ENCODE results near the gene CLEC18A. TPM values are rescaled to one million over a fixed set of nuclear protein-coding genes. Genes with fewer than 3 reads are reported as not detected.
"Not testable (repeated sequence)": the region's sequence is repeated elsewhere in the genome, so short reads cannot be mapped to it uniquely, and the experiment has no call there.

The CLEC18A gene
- total RNA-seq, 1 experiment from 2014 or later: 0.12 TPM

DNA sequence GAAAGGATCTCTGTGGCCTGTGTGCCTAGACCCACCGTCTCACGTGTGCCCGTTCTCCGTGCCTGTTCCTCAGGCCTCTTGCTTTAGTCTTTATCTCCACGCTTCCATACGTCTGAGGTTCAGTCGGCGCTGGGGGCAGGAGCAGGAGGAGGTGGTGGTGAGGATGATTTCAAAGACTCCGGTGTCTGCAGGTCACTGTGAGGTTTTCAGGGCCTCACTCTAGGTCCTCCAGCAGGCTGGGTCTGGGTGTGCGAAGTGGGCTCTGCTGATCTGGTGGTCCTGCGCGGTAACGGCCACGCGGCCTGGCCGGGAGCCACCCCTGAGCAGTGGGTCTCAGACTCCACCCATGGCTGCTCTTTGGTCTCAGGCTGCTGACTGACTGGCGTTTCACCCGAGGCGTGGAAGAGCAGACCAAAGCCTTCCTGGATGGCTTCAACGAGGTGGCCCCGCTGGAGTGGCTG, 14.4 kb upstream of the CLEC18A start:
- no peak overlapping the region for H3K27ac ChIP-seq
- no peak for DNase-seq
- no peaks in the 10 kb centered on the region for H3K27me3 ChIP-seq
- H3K9me3 ChIP-seq (replicated peaks): no peaks in the 10 kb centered on the region
- no peaks in the 10 kb centered on the region for H3K36me3 ChIP-seq
- no peak overlapping the region for H3K4me3 ChIP-seq
- H3K4me1 ChIP-seq: no peaks in the 10 kb centered on the region

- no peaks in the 10 kb centered on the region for H3K9me3 ChIP-seq (replicated peaks)
- no peaks in the 10 kb centered on the region for H3K36me3 ChIP-seq
- no peak overlapping the region for H3K27ac ChIP-seq
- no peaks in the 10 kb centered on the region for H3K27me3 ChIP-seq
- DNase-seq: no peak
- H3K4me3 ChIP-seq: no peak overlapping the region
- no peaks in the 10 kb centered on the region for H3K4me1 ChIP-seq
These were observed 13.6 kb upstream of the CLEC18A start for GRCh38 chr16:69937465-69937951.

GRCh38 chr16:69938981-69939820, 11.9 kb upstream of the CLEC18A start:
- Histone ChIP-seq H3K4me3 (no peak overlapping the region), H3K9me3 (replicated peaks) (no peaks in the 10 kb centered on the region), H3K27me3 (no peaks in the 10 kb centered on the region), H3K36me3 (no peaks in the 10 kb centered on the region), H3K27ac (no peak overlapping the region), H3K4me1 (no peaks in the 10 kb centered on the region)
- no peak for DNase-seq

GRCh38 chr16:69939821-69940585, 11.1 kb upstream of the CLEC18A start:
- DNase-seq: no peak
- H3K27me3 ChIP-seq: no peaks in the 10 kb centered on the region
- H3K4me3 ChIP-seq: no peak overlapping the region
- H3K27ac ChIP-seq: no peak overlapping the region
- H3K36me3 ChIP-seq: no peaks in the 10 kb centered on the region
- H3K4me1 ChIP-seq: no peaks in the 10 kb centered on the region
- H3K9me3 ChIP-seq (replicated peaks): no peaks in the 10 kb centered on the region

DNA sequence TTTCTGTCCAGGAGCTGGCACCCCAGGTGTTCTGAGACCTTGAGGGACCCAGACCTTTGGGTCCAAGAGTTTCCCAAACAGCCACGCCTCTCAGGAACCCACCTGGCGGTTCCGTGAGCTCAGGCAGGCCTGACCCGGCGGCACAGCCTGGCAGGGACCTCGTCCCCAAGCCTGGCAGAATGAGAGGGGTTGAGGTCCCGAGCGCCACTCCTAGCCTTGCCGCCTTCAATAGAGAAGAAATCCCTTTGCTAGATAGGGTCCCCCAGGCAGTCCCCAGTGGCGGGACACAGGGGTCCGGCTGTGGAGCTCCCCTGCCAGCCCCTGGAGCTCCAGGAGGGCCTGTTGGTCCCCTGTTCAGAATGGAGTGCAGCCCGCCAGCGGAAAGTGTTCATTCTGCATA, 10.5 kb upstream of the CLEC18A start:
- no peaks in the 10 kb centered on the region for H3K27me3 ChIP-seq
- H3K4me3 ChIP-seq: no peak overlapping the region
- no peaks in the 10 kb centered on the region for H3K36me3 ChIP-seq
- no peak overlapping the region for H3K27ac ChIP-seq
- no peak for DNase-seq
- H3K4me1 ChIP-seq: no peaks in the 10 kb centered on the region
- H3K9me3 ChIP-seq (replicated peaks): no peaks in the 10 kb centered on the region

DNA sequence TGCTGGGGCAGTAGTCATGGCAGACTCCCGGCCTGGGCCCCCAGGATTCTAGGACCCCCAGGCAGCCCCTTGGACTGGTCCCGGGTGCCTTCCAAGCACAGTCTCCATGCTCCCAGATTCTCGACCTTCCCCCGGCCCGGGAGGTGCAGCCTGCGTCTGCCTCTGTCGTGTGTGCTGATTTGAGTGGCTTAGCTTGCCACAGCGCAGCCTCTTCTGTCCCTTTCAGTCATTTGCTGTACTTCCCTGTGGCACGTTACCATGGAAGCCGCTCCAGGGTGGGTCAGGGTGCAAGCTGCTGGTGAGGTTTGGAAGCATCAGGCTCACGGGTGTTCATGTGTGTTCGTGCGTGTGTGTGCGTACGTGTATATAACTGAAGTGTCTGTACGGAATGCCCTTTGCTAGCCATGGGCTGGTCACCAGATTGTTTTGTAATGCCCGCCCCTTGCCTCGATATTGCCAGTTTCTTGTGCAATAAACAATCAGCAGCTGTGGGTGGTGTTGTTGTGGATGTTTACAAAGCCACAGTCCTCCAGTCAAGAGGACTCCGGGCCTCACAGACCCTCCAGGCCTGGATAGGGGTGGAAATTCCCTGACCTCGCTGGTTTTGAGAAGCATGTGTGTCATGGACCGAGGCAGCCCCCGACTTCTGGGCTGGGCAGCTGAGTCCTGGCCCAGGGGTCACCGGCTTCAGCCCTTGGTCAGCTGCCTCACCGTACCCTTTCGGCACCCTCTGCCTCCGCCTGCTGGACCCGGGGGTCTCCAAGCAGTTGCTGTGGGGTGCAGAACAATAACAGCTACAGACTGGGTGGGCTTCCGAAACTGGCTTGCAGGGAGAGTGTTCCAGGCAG, 9.7 kb upstream of the CLEC18A start:
- Histone ChIP-seq H3K9me3 (replicated peaks) (no peaks in the 10 kb centered on the region), H3K4me1 (no peaks in the 10 kb centered on the region), H3K27me3 (no peaks in the 10 kb centered on the region), H3K4me3 (no peak overlapping the region), H3K27ac (no peak overlapping the region), H3K36me3 (no peaks in the 10 kb centered on the region)
- no peak for DNase-seq

- Histone ChIP-seq H3K9me3 (replicated peaks) (no peaks in the 10 kb centered on the region), H3K4me3 (no peak overlapping the region), H3K36me3 (no peaks in the 10 kb centered on the region), H3K27ac (no peak overlapping the region), H3K4me1 (no peaks in the 10 kb centered on the region), H3K27me3 (no peaks in the 10 kb centered on the region)
- no peak for DNase-seq
These were observed 9.0 kb upstream of the CLEC18A start for GRCh38 chr16:69942099-69942491.

GRCh38 chr16:69942627-69943170, 8.4 kb upstream of the CLEC18A start:
- Histone ChIP-seq H3K27ac (no peak overlapping the region), H3K9me3 (replicated peaks) (no peaks in the 10 kb centered on the region)
- no peak for DNase-seq

DNA sequence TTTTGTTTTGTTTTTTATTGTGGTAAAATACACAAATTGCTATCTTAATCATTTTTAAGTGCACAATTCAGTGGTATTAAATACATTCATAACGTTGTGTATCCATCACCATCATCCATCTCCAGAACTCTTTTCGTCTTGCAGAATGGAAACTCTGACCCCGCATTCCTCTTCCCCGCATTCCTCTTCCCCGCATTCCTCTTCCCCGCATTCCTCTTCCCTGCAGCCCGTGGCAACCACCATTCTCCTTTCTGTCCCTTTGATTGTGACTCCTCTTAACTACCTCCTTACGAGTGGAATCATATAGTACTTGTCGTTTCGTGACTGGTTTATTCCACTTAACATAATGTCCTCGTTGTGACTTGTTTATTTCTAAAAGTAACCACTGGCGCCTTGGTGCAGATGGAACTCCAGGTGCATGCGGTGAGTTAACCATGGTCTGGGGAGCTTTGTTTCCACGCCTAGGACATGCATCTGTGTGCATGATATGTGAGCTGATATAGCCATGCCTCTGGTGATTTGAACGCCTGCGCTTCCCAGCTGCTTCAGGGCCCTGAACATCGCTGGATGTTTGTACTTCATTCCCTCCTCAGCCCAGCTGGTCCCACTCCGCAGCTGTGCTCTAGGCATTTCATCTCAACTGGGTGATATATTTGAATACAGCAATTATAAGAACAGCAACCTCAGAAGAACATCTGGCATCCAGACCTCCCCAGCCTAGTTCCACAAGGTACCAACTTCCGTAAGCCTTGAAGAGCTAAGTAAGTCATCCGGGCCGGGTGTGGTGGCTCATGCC, 7.7 kb upstream of the CLEC18A start:
- not testable (repeated sequence) for H3K27ac ChIP-seq; H3K27me3 ChIP-seq; H3K4me1 ChIP-seq; H3K4me3 ChIP-seq; H3K36me3 ChIP-seq; DNase-seq; H3K9me3 ChIP-seq (replicated peaks)

More at GRCh38 chr16:69942627-69943170, 8.4 kb upstream of the CLEC18A start:
- H3K36me3 ChIP-seq: no peaks in the 10 kb centered on the region
- no peaks in the 10 kb centered on the region for H3K27me3 ChIP-seq
- H3K4me3 ChIP-seq: no peak overlapping the region
- no peaks in the 10 kb centered on the region for H3K4me1 ChIP-seq

- not testable (repeated sequence) for H3K4me3 ChIP-seq; H3K4me1 ChIP-seq; H3K9me3 ChIP-seq (replicated peaks); H3K36me3 ChIP-seq; DNase-seq; H3K27me3 ChIP-seq; H3K27ac ChIP-seq
These were observed 723 bp upstream of the CLEC18A start for GRCh38 chr16:69950411-69950810.

DNA sequence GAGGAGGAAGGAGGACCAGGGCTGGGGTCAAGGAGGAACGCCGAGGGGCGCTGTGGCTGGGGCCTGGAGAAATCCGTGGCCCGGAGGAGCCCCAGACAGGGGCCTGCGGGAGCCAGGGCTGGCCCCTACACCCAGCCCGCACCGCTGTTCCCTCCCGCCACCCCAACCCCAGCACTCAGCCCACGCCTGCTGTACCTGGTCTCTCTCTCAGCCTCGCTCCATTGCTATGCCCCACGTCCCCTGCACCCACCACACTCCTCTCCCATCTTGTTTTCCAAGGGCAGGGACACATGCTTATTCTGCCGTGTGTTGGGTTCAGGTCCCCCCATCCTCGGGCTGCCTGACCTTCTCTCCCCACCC, 518 bp downstream of the CLEC18A start:
- not testable (repeated sequence) for H3K4me1 ChIP-seq; H3K9me3 ChIP-seq (replicated peaks); H3K4me3 ChIP-seq; H3K27ac ChIP-seq; DNase-seq; H3K27me3 ChIP-seq; H3K36me3 ChIP-seq

DNA sequence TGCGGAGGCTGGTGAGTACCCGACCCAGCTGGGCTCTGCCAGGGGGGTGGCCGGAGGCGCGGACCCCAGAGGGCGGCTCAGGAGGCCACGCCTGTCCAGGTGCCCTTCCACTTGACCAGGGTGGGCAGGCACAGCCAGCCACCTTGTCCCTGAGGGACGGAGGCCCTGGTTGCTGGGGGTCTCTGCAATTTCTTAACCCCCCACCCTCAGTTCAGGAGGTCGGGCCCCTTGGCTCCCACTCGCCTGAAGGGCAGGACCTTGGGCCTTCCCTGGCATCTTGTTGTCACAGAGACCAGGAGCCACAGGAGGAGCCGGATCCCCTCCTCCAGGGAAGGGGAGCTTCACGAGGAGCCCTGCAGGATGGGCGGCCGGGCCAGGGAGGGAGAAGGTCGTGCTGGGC, 982 bp downstream of the CLEC18A start:
- not testable (repeated sequence) for H3K36me3 ChIP-seq; H3K9me3 ChIP-seq (replicated peaks); H3K4me1 ChIP-seq; H3K27ac ChIP-seq; H3K4me3 ChIP-seq; H3K27me3 ChIP-seq; DNase-seq

- not testable (repeated sequence) for H3K4me1 ChIP-seq; H3K27ac ChIP-seq; H3K9me3 ChIP-seq (replicated peaks); H3K27me3 ChIP-seq; H3K36me3 ChIP-seq; DNase-seq; H3K4me3 ChIP-seq
These were observed 1.6 kb downstream of the CLEC18A start for GRCh38 chr16:69952572-69953355.

Measured in SJCRH30 (cell line).